K562 (cell line): Measurements from ENCODE around the gene FBXL13. TPM values are rescaled to one million over a fixed set of nuclear protein-coding genes. Genes with fewer than 3 reads are reported as not detected.

Experiments used
- ATF7 ChIP-seq: fragments of 450-650 bp; IDR thresholded peaks from 2 replicates; pipeline ENCODE4 v1.7.1; 2014; ENCODE audit warnings: mild to moderate bottlenecking, moderate library complexity
- BCLAF1 ChIP-seq, 2 experiments: fragments of 450-650 bp in 1 of 2; IDR thresholded peaks; 2 replicates each; pipeline ENCODE4 v1.6.1; 2011 to 2017; ENCODE audit warnings: low read depth in 2 of 2, antibody characterized with exemption in 1 of 2, borderline replicate concordance in 1 of 2, low read length in 1 of 2, mild to moderate bottlenecking in 1 of 2, mixed read lengths in 1 of 2; ENCODE audit not compliant: control insufficient read depth in 1 of 2
- CEBPG ChIP-seq, 3 experiments: fragments of 200-800 bp in 1 of 3; sonication (Bioruptor generic) in 1 of 3; sonication (generic) in 1 of 3; formaldehyde crosslinking in 1 of 3; IDR thresholded peaks in 2 of 3; conservative IDR thresholded peaks in 1 of 3; 2 replicates each; pipeline versions ENCODE4 v1.6.1 to v1.8.0; 2016 to 2022; ENCODE audit warnings: missing compliant biosample characterization in 2 of 3, missing genetic modification characterization in 2 of 3, mild to moderate bottlenecking in 1 of 3, missing genetic modification reagents in 1 of 3
- CHD1 ChIP-seq: fragments of 200-600 bp; sonication (generic); IDR thresholded peaks from one replicate; pipeline ENCODE4 v1.6.1; 2012; ENCODE audit warnings: mild to moderate bottlenecking, moderate library complexity, low read length, inconsistent platforms
- E2F4 ChIP-seq: sonication (generic); formaldehyde crosslinking; IDR thresholded peaks from 2 replicates; pipeline ENCODE4 v1.8.0; 2022; ENCODE audit warnings: mild to moderate bottlenecking, low read depth, missing genetic modification reagents
- KLF13 ChIP-seq: fragments of 450-650 bp; IDR thresholded peaks from 2 replicates; pipeline ENCODE4 v1.6.1; 2016; ENCODE audit warnings: missing genetic modification characterization, low read depth, mild to moderate bottlenecking, missing compliant biosample characterization, moderate library complexity, borderline replicate concordance
- NFE2 ChIP-seq: IDR thresholded peaks from 2 replicates; pipeline ENCODE4 v1.6.1; 2014; ENCODE audit warnings: antibody characterized with exemption, low read depth
- PPARD ChIP-seq: fragments of 250-450 bp; sonication (Bioruptor Pico); IDR thresholded peaks from 2 replicates; pipeline ENCODE4 v1.8.0; 2022; ENCODE audit warnings: inconsistent platforms, mild to moderate bottlenecking, moderate library complexity
- SMARCE1 ChIP-seq: fragments of 450-650 bp; IDR thresholded peaks from 2 replicates; pipeline ENCODE4 v1.7.1; 2016; ENCODE audit warnings: mild to moderate bottlenecking
- TBL1XR1 ChIP-seq, 2 experiments: IDR thresholded peaks; 2 replicates each; pipeline ENCODE4 v1.6.1; 2012; ENCODE audit warnings: improper control_type of control experiment in 2 of 2, low read length in 2 of 2, mild to moderate bottlenecking in 1 of 2
- ZC3H8 ChIP-seq: fragments of 450-650 bp; IDR thresholded peaks from 2 replicates; pipeline ENCODE4 v1.6.1; 2017
- ZNF589 ChIP-seq: fragments of 200-800 bp; sonication (Bioruptor generic); IDR thresholded peaks from 2 replicates; pipeline ENCODE4 v1.6.1; 2016; ENCODE audit warnings: low read depth, missing genetic modification characterization, missing compliant biosample characterization
- ZNF655 ChIP-seq: fragments of 250-450 bp; sonication (Bioruptor Pico); IDR thresholded peaks from 2 replicates; pipeline ENCODE4 v1.5.0; 2021
- polyA plus RNA-seq, 8 experiments: library from polyadenylated mRNA; depleted of rRNA in 4 of 8; stranded (reverse) in 5 of 8; unstranded in 3 of 8; fragments of >200 nt; fragmentation: Nextera tagmentation in 2 of 8; fragmentation: Illumina TruSeq in 1 of 8; extraction: Ambion mirVana in 2 of 8; extraction: Trizol in 1 of 8; gene quantifications; 2 replicates each; pipeline versions ENCODE4 v1.2.1 to v1.2.3, GENCODE V29; 2011 to 2014; ENCODE audit warnings: inconsistent platforms in 1 of 8, missing spikeins in 1 of 8
- total RNA-seq, 7 experiments: library from RNA; depleted of rRNA in 6 of 7; stranded (reverse); fragments of >200 nt in 6 of 7; fragmentation: Illumina TruSeq in 2 of 7; extraction: Trizol in 2 of 7; gene quantifications; 2 replicates each; pipeline versions ENCODE4 v1.2.1 to v1.2.3, GENCODE V29; 2011 to 2021; ENCODE audit warnings: low replicate concordance in 1 of 7
- TF ChIP-seq, protein P1 (sequence below): fragments of 450-650 bp; IDR thresholded peaks from 2 replicates; pipeline ENCODE4 v1.7.0; 2016; ENCODE audit warnings: borderline replicate concordance
- TF ChIP-seq, protein P2 (sequence below): fragments of 450-650 bp; IDR thresholded peaks from 2 replicates; pipeline ENCODE4 v1.6.1; 2017; ENCODE audit warnings: mild to moderate bottlenecking, moderate library complexity

Gene FBXL13
- total and polyA plus RNA-seq, 9 of the 15 experiments (the other 6 are each of a cell fraction or from before 2014, with no cell fraction given): 16.3 to 55.0 (median 25.4) TPM

DNA sequence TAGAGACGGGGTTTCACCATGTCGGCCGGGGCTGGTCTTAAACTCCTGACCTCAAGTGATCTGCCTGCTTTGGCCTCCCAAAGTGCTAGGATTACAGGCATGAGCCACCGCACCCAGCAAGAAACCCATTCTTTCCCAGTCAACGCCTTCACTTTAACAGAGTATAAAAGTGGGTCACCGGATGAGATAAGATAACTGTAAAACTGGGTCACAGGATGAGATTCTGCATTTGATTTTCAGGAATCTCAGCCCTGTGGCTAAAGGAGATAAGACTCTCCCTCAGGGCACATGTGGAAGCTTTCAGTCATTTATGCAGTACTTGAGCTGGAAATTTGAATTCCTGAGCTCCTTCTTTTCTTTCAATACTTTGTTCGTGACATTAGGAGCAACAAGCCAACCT lies 91.0 kb downstream of the FBXL13 start (continued):
- no peak for TF ChIP-seq BCLAF1 (IDR thresholded peaks at IDR 0.05; ENCODE audit: borderline replicate concordance in 1 of 2, control insufficient read depth in 1 of 2, low read depth in 2 of 2, low read length in 1 of 2)
- TF ChIP-seq, protein P1, sequence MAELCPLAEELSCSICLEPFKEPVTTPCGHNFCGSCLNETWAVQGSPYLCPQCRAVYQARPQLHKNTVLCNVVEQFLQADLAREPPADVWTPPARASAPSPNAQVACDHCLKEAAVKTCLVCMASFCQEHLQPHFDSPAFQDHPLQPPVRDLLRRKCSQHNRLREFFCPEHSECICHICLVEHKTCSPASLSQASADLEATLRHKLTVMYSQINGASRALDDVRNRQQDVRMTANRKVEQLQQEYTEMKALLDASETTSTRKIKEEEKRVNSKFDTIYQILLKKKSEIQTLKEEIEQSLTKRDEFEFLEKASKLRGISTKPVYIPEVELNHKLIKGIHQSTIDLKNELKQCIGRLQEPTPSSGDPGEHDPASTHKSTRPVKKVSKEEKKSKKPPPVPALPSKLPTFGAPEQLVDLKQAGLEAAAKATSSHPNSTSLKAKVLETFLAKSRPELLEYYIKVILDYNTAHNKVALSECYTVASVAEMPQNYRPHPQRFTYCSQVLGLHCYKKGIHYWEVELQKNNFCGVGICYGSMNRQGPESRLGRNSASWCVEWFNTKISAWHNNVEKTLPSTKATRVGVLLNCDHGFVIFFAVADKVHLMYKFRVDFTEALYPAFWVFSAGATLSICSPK: no peak
- TF ChIP-seq ZC3H8: no peak
- TF ChIP-seq PPARD (CRISPR knock-in tag): no peak
- TF ChIP-seq CHD1: no peak
- TF ChIP-seq ZNF655 (CRISPR knock-in tag): no peak
- TF ChIP-seq E2F4: no peak
- 0 out of 2 replicates have a peak, but pooled peaks have one; percentile 39 for TF ChIP-seq ATF7
- TF ChIP-seq, protein P2, sequence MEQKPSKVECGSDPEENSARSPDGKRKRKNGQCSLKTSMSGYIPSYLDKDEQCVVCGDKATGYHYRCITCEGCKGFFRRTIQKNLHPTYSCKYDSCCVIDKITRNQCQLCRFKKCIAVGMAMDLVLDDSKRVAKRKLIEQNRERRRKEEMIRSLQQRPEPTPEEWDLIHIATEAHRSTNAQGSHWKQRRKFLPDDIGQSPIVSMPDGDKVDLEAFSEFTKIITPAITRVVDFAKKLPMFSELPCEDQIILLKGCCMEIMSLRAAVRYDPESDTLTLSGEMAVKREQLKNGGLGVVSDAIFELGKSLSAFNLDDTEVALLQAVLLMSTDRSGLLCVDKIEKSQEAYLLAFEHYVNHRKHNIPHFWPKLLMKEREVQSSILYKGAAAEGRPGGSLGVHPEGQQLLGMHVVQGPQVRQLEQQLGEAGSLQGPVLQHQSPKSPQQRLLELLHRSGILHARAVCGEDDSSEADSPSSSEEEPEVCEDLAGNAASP: no peak
- TF ChIP-seq SMARCE1: peak; percentile 89
- peak in 1 of 2 experiments; percentile 90; a peak in 2 of 4 replicates for TF ChIP-seq TBL1XR1 (IDR thresholded peaks at IDR 0.05; ENCODE audit: low read length in 2 of 2)
- 0 out of 2 replicates have a peak, but pooled peaks have one; percentile 19 for TF ChIP-seq NFE2
- peak; percentile 74; the same call in 1 of the 2 replicates for TF ChIP-seq ZNF589 (CRISPR knock-in tag)
- no peak for TF ChIP-seq CEBPG (CRISPR knock-in tag; IDR thresholded peaks at IDR 0.05)
- TF ChIP-seq CEBPG (tag; conservative IDR thresholded peaks at IDR 0.05 in 1 of 2, IDR thresholded peaks at IDR 0.05 in 1 of 2): no peak
- no peak for TF ChIP-seq KLF13 (tag)
